Ascending aorta (tissue), 2 donors: ENCODE measurements around the gene ACTC1. TPM values are rescaled to one million over a fixed set of nuclear protein-coding genes. Genes with fewer than 3 reads are reported as not detected.

ENCODE experiments used
- DNase-seq, 2 donors: peaks; one replicate each; pipeline ENCODE4 v3.0.0-alpha.2; 2019; ENCODE audit warnings: low spot score in 2 of 2
- H3K27ac ChIP-seq, 2 donors: fragments of 200-600 bp; sonication (generic); one replicate each; pipeline ENCODE4 v1.5.1; 2016 to 2017; ENCODE audit warnings: mild to moderate bottlenecking in 1 of 2
- H3K27me3 ChIP-seq: fragments of 200-600 bp; sonication (generic); one replicate; pipeline ENCODE4 v1.5.1; 2017
- H3K36me3 ChIP-seq, 2 donors: fragments of 200-600 bp; sonication (generic); one replicate each; pipeline ENCODE4 v1.5.1; 2016
- H3K4me1 ChIP-seq, 2 donors: fragments of 200-600 bp; sonication (generic); one replicate each; pipeline ENCODE4 v1.5.1; 2016 to 2017; ENCODE audit warnings: mild to moderate bottlenecking in 1 of 2
- H3K4me3 ChIP-seq, 2 donors: fragments of 200-600 bp; sonication (generic); one replicate each; pipeline ENCODE4 v1.5.1; 2016 to 2017; ENCODE audit warnings: mild to moderate bottlenecking in 1 of 2
- H3K9me3 ChIP-seq, 2 donors: fragments of 200-600 bp; sonication (generic); one replicate each; pipeline ENCODE4 v1.5.1; 2016
- intact Hi-C: fragments of 100-400 bp; cut with DNase I; formaldehyde crosslinking; loops from one replicate; pipeline ENCODE4 v1.15.1; 2023
- total RNA-seq: library from RNA; depleted of rRNA; stranded (reverse); fragments of >200 nt; gene quantifications from one replicate; pipeline ENCODE4 v1.1.0, GENCODE V29; 2016
- TF ChIP-seq, protein P1 (sequence below), 3 experiments: fragments of 200-600 bp in 2 of 3; fragments of 450-650 bp in 1 of 3; sonication (generic) in 2 of 3; IDR thresholded peaks; one replicate each; pipeline ENCODE4 v1.5.1; 2016 to 2019; ENCODE audit warnings: antibody characterized with exemption in 3 of 3, mild to moderate bottlenecking in 1 of 3, moderate library complexity in 1 of 3

Gene ACTC1
- total RNA-seq, 1 donor from 2014 or later: 30.2 TPM

DNA sequence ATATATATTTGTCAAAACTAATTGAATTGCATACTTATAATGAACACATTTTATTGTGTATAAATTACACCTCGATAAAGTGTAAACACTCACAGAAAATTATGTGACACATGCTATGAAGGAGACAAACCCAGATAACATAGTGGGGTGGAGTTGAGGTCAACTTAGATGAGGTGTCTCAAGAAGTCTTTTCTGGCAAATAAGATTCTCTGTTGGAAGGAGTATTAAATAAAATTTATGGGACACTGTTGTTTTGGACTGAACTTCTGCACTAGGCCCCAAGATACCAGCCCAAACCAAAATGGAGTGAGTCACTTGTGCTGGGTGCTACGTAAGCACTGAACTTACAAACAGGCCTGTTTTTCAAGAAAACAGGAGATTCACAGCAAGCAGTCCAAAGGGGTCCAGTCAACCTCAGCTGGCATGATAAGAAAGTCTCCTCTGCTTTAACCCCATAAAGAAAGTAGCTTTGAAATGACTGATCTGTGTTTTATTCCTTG lies 18.7 kb downstream of the ACTC1 start:
- no peak overlapping the region for H3K27ac ChIP-seq
- TF ChIP-seq, protein P1, sequence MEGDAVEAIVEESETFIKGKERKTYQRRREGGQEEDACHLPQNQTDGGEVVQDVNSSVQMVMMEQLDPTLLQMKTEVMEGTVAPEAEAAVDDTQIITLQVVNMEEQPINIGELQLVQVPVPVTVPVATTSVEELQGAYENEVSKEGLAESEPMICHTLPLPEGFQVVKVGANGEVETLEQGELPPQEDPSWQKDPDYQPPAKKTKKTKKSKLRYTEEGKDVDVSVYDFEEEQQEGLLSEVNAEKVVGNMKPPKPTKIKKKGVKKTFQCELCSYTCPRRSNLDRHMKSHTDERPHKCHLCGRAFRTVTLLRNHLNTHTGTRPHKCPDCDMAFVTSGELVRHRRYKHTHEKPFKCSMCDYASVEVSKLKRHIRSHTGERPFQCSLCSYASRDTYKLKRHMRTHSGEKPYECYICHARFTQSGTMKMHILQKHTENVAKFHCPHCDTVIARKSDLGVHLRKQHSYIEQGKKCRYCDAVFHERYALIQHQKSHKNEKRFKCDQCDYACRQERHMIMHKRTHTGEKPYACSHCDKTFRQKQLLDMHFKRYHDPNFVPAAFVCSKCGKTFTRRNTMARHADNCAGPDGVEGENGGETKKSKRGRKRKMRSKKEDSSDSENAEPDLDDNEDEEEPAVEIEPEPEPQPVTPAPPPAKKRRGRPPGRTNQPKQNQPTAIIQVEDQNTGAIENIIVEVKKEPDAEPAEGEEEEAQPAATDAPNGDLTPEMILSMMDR (IDR thresholded peaks at IDR 0.05): no peak
- intact Hi-C loops: no loop called here

DNA sequence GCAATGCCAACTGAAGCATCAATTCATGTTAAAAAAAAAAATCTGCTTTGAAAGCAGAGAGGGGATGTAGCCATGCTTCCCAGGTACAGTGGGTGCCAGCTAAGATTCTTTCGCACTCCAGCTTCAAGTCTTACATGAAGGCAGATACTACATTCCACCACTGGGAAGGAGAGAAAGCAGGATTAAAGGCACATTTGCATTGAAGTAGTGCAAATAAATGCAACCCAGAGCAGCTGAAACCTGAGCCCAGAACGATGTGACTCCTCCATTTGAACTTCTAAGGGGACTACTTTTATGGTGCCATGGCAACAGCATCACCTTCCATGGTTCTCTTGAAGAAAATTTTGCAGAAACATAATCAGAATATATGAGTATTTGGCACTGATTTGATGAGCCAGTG lies 21.4 kb downstream of the ACTC1 start:
- intact Hi-C loops: no loop called here
- Histone ChIP-seq H3K36me3 (no peaks in the 10 kb centered on the region), H3K9me3 (no peaks in the 10 kb centered on the region), H3K4me3 (no peak overlapping the region), H3K27me3 (no peaks in the 10 kb centered on the region), H3K27ac (no peak overlapping the region), H3K4me1 (no peaks in the 10 kb centered on the region)
- no peak for DNase-seq
- TF ChIP-seq, protein P1 (IDR thresholded peaks at IDR 0.05): no peak

More for the DNA sequence above, 18.7 kb downstream of the ACTC1 start:
- H3K27me3 ChIP-seq: no peaks in the 10 kb centered on the region
- no peak overlapping the region for H3K4me3 ChIP-seq
- no peaks in the 10 kb centered on the region for H3K9me3 ChIP-seq
- no peak for DNase-seq
- no peaks in the 10 kb centered on the region for H3K4me1 ChIP-seq
- H3K36me3 ChIP-seq: no peaks in the 10 kb centered on the region

DNA sequence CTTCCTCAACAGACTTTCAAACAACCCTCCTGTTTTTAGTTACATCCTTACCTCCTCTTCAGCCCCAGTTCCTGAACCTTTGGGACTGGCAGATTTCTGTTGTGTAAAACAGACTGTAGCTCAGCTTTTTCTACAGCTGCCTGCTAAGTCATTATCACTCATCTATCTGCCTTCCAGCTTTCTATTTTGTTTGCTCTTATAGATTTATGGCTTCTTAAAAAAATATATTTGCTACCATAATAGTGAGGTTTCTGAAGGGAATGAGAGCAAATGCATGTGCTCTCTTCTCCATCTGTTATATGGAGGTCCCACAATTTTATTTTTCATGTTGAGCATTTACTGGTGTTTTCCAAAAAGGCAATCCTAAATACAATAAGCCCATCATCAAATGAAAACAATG lies 22.3 kb downstream of the ACTC1 start:
- TF ChIP-seq, protein P1 (IDR thresholded peaks at IDR 0.05): no peak
- Histone ChIP-seq H3K36me3 (no peaks in the 10 kb centered on the region), H3K4me1 (no peaks in the 10 kb centered on the region), H3K27me3 (no peaks in the 10 kb centered on the region), H3K4me3 (no peak overlapping the region), H3K9me3 (no peaks in the 10 kb centered on the region), H3K27ac (no peak overlapping the region)
- DNase-seq: no peak
- intact Hi-C loops: no loop called here

DNA sequence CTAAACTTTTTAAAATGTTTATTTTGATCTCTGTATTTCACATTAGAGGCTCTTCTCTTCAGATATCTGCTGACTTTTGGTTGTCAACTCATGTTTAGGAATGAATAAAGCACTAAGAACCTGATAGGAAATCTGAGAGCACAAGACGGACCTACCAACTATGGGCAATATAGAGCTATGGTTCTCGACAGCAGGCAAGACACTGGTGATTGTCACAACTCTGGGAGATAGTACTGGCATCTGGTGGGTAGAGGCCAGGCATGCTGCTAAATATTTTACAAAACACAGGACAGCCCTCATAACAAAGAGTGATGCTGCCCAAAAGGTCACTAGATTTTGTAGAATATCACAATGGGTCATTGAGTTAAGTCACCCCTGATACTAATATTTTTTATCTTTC lies 23.0 kb downstream of the ACTC1 start:
- Histone ChIP-seq H3K9me3 (no peaks in the 10 kb centered on the region), H3K27me3 (no peaks in the 10 kb centered on the region), H3K27ac (no peak overlapping the region), H3K4me1 (no peaks in the 10 kb centered on the region), H3K4me3 (no peak overlapping the region), H3K36me3 (no peaks in the 10 kb centered on the region)
- intact Hi-C loops: no loop called here
- DNase-seq: no peak
- TF ChIP-seq, protein P1 (IDR thresholded peaks at IDR 0.05): no peak

DNA sequence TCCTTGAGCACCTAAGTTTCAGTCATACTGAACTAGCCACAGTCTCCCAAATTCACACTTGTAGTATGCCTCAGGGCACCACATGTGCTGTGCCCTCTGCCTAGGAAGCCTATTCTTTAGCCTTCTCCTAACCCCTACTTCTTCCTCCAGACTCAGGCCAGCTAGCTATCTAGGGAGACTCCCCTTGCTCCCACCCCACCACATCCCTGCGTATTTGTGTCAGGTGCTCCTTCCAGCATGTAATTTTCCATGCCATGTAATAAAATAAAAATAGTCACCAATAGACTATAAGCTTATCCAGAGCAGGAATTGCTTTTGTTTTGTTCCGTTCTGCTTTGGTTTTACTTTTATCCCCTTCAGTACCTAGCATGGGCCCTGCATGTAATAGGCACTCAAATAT lies 25.6 kb downstream of the ACTC1 start:
- intact Hi-C loops: no loop called here
- Histone ChIP-seq H3K36me3 (no peaks in the 10 kb centered on the region), H3K27me3 (no peaks in the 10 kb centered on the region), H3K4me1 (no peaks in the 10 kb centered on the region), H3K4me3 (no peak overlapping the region), H3K9me3 (no peaks in the 10 kb centered on the region), H3K27ac (no peak overlapping the region)
- TF ChIP-seq, protein P1 (IDR thresholded peaks at IDR 0.05): no peak
- no peak for DNase-seq

DNA sequence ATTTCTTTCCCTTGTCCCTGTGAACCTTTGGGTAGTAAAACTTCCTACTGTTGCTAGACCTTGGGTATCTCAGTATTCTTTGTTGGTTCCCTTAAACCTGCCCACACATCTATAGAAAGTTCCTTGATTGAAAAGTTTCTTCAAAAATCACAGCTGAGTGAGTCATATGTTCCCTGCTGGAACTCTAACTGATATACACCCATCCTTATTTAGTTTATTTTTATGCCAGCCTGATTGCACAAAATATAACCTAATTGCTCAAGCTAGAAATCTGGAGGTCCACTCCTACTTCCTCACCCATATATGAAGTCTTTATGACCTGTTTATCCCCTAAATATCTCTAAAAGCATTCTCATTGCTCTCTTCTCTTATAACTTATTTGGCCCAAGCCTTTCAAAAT lies 26.8 kb downstream of the ACTC1 start:
- Histone ChIP-seq H3K27ac (no peak overlapping the region), H3K27me3 (no peaks in the 10 kb centered on the region), H3K36me3 (no peaks in the 10 kb centered on the region), H3K4me3 (no peak overlapping the region), H3K9me3 (no peaks in the 10 kb centered on the region), H3K4me1 (no peaks in the 10 kb centered on the region)
- no peak for DNase-seq
- TF ChIP-seq, protein P1 (IDR thresholded peaks at IDR 0.05): no peak
- intact Hi-C loops: no loop called here
